Mucosa of descending colon (tissue), 3 donors: ENCODE data around the gene SLC17A9. TPM values are rescaled to one million over a fixed set of nuclear protein-coding genes. Genes with fewer than 3 reads are reported as not detected.

Experiments
- ATAC-seq: fragments of 200-7000 bp; cut with Tn5 transposase; one replicate; pipeline ENCODE4 v1.9.1; 2020; ENCODE audit warnings: mild to moderate bottlenecking, moderate library complexity
- DNase-seq, 3 donors: peaks; one replicate each; pipeline ENCODE4 v3.0.0-alpha.2; 2020
- H3K36me3 ChIP-seq: fragments of 200-600 bp; one replicate; pipeline ENCODE4 v1.8.0; 2021; ENCODE audit warnings: low read depth, mild to moderate bottlenecking
- H3K4me1 ChIP-seq: fragments of 200-600 bp; one replicate; pipeline ENCODE4 v1.8.0; 2021; ENCODE audit warnings: low read depth, mild to moderate bottlenecking
- H3K4me3 ChIP-seq: fragments of 200-600 bp; one replicate; pipeline ENCODE4 v1.8.0; 2021; ENCODE audit warnings: mild to moderate bottlenecking
- H3K9me3 ChIP-seq: fragments of 200-600 bp; one replicate; pipeline ENCODE4 v1.8.0; 2021; ENCODE audit warnings: mild to moderate bottlenecking
- intact Hi-C, 2 donors: fragments of 100-400 bp; cut with DNase I in 1 of 2; cut with micrococcal nuclease in 1 of 2; formaldehyde crosslinking; loops; one replicate each; pipeline versions ENCODE4 v1.11.0 to v1.11.1; 2022; cut with DNase I, micrococcal nuclease
- total RNA-seq, 3 donors: library from RNA; stranded (reverse); fragmentation: NEBNext Ultra II Directional in 2 of 3; extraction: Animal tissue kit (Norgen Biotek cat#: 25700) in 2 of 3; gene quantifications; one replicate each; pipeline versions ENCODE4 v1.2.1 to v1.2.4, GENCODE V29; 2021 to 2023
- TF ChIP-seq, protein P1 (sequence below): fragments of 200-600 bp; IDR thresholded peaks from one replicate; pipeline ENCODE4 v1.8.0; 2022; ENCODE audit warnings: antibody characterized with exemption, mild to moderate bottlenecking
- donor health status: DM: no; HTN: no; CAD: no; lungs with moderate emphysema.
- donor health status: DM: no; HTN: no; CAD: no.
- donor health status: DM: no; HTN: yes; CAD: no.

SLC17A9 gene
- total RNA-seq, 3 donors from 2014 or later, result 4.8 to 22.2 (median 6.4) TPM

DNA sequence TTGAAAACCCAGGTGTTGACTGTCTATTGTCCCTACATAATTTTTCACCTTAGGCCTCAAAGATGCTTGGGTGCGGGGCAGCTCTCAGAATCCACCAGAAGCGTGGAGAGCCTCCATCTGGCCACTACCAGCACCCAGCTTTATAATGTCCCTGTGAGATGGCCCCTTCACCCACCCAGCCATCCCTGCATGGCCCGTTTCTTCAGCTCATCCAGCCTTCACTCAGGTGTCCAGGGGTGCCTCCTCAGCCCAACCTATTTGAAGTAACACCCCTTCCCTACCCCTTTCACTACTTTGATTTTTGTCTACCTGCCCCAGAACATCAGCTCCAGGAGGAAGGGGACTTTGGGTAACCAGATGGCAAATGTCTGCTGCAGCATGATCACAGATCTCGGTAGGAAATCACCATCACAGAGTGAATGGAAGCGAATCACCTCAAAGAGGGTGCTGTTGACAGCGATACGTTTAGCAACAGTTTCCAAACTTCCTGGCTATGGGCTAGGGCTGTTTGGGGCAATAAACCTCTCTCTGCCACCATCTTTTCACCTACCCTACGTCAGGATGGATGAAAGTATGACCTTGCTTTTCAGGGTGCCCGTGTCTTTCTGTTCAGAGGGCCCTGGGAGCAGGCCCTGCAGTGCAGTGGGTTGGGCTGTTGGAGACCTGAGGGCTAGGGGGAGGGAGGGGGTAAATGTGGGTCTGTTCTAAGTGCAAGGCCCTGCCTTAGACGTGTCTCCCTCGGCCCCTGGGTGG, 1.2 kb upstream of the SLC17A9 start:
- H3K9me3 ChIP-seq, result no peaks in the 10 kb centered on the region
- TF ChIP-seq, protein P1, sequence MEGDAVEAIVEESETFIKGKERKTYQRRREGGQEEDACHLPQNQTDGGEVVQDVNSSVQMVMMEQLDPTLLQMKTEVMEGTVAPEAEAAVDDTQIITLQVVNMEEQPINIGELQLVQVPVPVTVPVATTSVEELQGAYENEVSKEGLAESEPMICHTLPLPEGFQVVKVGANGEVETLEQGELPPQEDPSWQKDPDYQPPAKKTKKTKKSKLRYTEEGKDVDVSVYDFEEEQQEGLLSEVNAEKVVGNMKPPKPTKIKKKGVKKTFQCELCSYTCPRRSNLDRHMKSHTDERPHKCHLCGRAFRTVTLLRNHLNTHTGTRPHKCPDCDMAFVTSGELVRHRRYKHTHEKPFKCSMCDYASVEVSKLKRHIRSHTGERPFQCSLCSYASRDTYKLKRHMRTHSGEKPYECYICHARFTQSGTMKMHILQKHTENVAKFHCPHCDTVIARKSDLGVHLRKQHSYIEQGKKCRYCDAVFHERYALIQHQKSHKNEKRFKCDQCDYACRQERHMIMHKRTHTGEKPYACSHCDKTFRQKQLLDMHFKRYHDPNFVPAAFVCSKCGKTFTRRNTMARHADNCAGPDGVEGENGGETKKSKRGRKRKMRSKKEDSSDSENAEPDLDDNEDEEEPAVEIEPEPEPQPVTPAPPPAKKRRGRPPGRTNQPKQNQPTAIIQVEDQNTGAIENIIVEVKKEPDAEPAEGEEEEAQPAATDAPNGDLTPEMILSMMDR, result no peak
- no peak overlapping the region for H3K4me3 ChIP-seq
- DNase-seq (peak in 2 of 3 donors; percentile 11 to 30), ATAC-seq (no peak)
- no peaks in the 10 kb centered on the region for H3K36me3 ChIP-seq
- peaks cover 30% of the 10 kb centered on the region for H3K4me1 ChIP-seq
- intact Hi-C loops, result no loop called here

DNA sequence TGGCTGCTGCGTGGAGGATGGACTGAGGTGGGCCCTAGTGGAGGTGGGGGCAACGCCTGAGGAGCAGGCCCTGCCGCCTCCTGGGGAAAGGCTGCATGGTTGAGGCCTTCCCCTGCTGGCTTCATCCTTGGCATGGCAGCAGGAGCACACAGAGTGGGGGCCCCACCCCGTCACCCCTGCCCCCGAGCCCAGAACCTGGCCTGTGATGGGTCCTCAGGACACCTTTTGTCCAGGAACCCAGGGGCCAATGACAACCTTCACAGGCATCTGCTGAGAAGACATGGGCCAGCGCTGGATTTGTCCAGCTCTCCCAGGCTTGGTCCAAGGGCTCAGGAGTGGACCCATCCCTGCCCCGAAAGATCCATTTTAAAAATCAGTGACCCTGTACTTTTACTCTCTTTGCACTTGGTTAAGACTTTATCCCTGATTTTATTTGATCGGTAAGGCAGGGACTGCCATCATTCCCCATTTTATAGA, 575 bp upstream of the SLC17A9 start:
- H3K4me3 ChIP-seq, result no peak overlapping the region
- TF ChIP-seq, protein P1, result no peak
- ATAC-seq (no peak), DNase-seq (peak in 1 of 3 donors; percentile 58)
- H3K9me3 ChIP-seq, result no peaks in the 10 kb centered on the region
- no peaks in the 10 kb centered on the region for H3K36me3 ChIP-seq
- intact Hi-C loops, result no loop called here
- H3K4me1 ChIP-seq, result peaks cover 30% of the 10 kb centered on the region

DNA sequence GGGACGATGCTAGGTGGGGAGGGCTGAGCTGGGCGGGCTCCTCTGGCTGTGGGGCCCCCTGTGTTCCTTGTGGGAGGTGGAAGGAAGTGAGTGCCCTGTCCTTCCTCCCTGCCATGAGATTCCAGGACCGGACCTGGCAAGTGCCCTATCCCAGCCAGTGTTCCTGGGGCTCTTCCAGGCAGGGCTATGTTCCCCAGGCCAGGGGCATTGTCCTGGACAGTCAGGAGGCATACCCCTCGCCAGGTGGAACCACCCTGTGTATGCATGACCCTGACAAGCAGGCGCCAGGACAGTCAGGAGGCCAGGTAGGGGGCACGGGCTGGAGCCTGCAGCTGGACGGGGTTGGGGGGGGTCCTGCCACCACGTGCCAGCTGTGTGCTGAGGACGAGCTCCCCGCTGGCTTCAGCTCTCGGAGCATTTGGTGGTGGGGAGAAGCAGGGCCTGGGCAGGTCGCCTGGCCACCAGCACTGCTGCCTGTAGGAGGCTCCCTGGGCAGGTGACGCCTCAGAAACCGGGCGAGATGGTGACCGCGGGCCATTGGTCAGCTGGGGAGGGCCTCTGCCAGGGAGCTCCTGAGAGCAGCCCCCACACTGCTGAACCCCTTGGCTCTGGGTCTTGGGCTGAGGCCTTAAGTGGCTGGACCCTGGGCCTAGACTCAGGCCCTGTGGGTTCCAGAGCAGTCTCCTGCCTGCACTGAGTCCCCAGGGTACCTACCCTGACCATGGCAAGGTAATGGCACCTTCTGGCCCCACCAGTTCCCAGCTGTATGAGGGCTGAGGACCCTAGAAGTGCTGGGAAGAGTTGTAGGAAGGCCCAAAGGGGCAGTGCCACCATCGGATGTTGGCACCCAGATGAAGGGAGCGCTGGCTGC, 694 bp downstream of the SLC17A9 start:
- H3K4me1 ChIP-seq, result peaks cover 30% of the 10 kb centered on the region
- no peaks in the 10 kb centered on the region for H3K36me3 ChIP-seq
- intact Hi-C loops, result no loop called here
- ATAC-seq, result peak; percentile 9
- H3K9me3 ChIP-seq, result no peaks in the 10 kb centered on the region
- peak in 2 of 3 donors; percentile 50 to 66 for DNase-seq
- H3K4me3 ChIP-seq, result no peak overlapping the region
- TF ChIP-seq, protein P1, result no peak

DNA sequence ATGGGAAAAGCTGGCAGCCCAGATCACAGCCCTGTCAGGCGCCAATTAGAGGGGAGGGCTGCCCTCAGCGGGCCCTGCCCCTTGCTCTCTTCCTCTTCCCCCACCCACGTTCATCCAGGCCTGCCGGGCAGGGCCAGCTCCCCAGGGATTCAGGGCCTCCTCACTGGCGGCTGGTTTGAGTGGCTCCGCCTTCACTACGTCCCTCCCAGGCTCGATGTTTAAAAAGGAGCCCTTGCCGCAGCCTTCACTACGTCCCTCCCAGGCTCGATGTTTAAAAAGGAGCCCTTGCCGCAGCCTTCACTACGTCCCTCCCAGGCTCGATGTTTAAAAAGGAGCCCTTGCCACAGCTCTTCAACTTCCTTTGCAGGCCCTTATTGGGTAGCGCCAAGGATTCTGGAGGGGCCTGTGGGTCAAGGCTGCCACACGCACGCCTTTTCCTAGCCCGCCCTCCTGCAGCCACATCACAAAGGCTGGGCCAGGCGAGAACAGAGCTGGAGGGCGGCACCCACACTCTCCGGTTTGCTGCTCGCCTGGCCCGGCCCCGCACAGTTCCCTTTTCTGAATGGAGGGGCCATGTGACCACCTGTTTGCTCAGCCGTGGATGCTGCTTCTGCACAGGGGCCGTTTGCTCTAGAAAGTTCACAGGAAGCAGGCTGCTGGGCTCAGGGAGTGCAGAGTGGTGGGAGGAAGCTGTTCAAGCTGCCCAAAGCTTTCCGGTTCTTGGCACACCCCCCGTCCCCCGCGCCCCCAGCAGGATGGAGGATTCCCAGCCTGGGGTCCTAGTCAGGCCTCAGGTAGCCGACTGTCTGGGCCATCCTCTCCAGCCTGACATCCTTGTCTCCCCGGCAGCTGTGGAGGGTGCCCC, 1.6 kb downstream of the SLC17A9 start:
- Histone ChIP-seq H3K4me3 (no peak overlapping the region), H3K4me1 (peaks cover 30% of the 10 kb centered on the region), H3K36me3 (no peaks in the 10 kb centered on the region), H3K9me3 (no peaks in the 10 kb centered on the region)
- TF ChIP-seq, protein P1, result no peak
- peak; percentile 68 to 90 (median 75) for DNase-seq
- peak; percentile 69 for ATAC-seq
- intact Hi-C loops, result no loop called here
